SK-N-SH (cell line): Measurements from ENCODE around the gene CRTC1. TPM values are rescaled to one million over a fixed set of nuclear protein-coding genes. Genes with fewer than 3 reads are reported as not detected.

Source experiments
- CTCF ChIA-PET: fragments of 300-600, 350-600 bp; formaldehyde crosslinking; extraction: SDS; loops from one replicate; lab custom pipeline; 2021; lab: Yijun Ruan, JAX
- POLR2A ChIA-PET: fragments of 350-600 bp; sonication (Branson Sonifier 250); formaldehyde crosslinking; extraction: SDS; loops from one replicate; lab custom pipeline; 2020; ENCODE audit warnings: antibody characterized with exemption, inconsistent platforms; lab: Yijun Ruan, JAX
- DNase-seq: peaks from one replicate; pipeline ENCODE4 v3.0.0; 2012
- H2AFZ ChIP-seq: fragments of 200-600 bp; sonication (generic); 2 replicates; pipeline ENCODE4 v1.8.1; 2016; ENCODE audit warnings: antibody characterized with exemption, mild to moderate bottlenecking, low read depth
- H3F3A ChIP-seq: fragments of 200-600 bp; sonication (generic); replicated peaks from 2 replicates; pipeline ENCODE3; 2016; ENCODE audit warnings: antibody characterized with exemption, mild to moderate bottlenecking; ENCODE audit not compliant: insufficient read depth
- H3K27ac ChIP-seq, 2 experiments: fragments of 200-500 bp in 1 of 2; fragments of 200-600 bp in 1 of 2; sonication (Bioruptor generic) in 1 of 2; sonication (generic), shearing (Covaris generic) in 1 of 2; 2 replicates each; pipeline versions ENCODE4 v1.5.1 to v1.6.1; 2014 to 2016; ENCODE audit warnings: low read depth in 2 of 2, inconsistent platforms in 1 of 2, low read length in 1 of 2, mild to moderate bottlenecking in 1 of 2, mixed read lengths in 1 of 2
- H3K27me3 ChIP-seq: fragments of 200-600 bp; sonication (generic), shearing (Covaris generic); 2 replicates; pipeline ENCODE4 v1.6.1; 2016; ENCODE audit warnings: mixed run types; ENCODE audit not compliant: insufficient read depth
- H3K36me3 ChIP-seq, 2 experiments: fragments of 200-500 bp in 1 of 2; fragments of 200-600 bp in 1 of 2; sonication (Bioruptor generic) in 1 of 2; sonication (generic) in 1 of 2; replicated peaks in 1 of 2; 2 replicates each; pipeline versions ENCODE3 to v1.5.1; 2014 to 2016; ENCODE audit warnings: low read length in 1 of 2, mild to moderate bottlenecking in 1 of 2; ENCODE audit not compliant: insufficient read depth in 2 of 2, control insufficient read depth in 1 of 2
- H3K4me1 ChIP-seq, 2 experiments: fragments of 200-500 bp in 1 of 2; fragments of 200-600 bp in 1 of 2; sonication (Bioruptor generic) in 1 of 2; sonication (generic), shearing (Covaris generic) in 1 of 2; 2 replicates each; pipeline versions ENCODE4 v1.5.1 to v1.6.1; 2014 to 2016; ENCODE audit warnings: low read depth in 1 of 2, low read length in 1 of 2, mixed run types in 1 of 2; ENCODE audit not compliant: insufficient read depth in 2 of 2, control insufficient read depth in 1 of 2
- H3K4me2 ChIP-seq: fragments of 200-600 bp; sonication (generic), shearing (Covaris generic); 2 replicates; pipeline ENCODE4 v1.6.1; 2017; ENCODE audit warnings: mixed run types
- H3K4me3 ChIP-seq, 2 experiments: fragments of 200-500 bp in 1 of 2; fragments of 200-600 bp in 1 of 2; sonication (Bioruptor generic) in 1 of 2; sonication (generic), shearing (Covaris generic) in 1 of 2; 2 replicates each; pipeline versions ENCODE4 v1.5.1 to v1.8.1; 2014 to 2016; ENCODE audit warnings: low read depth in 2 of 2, inconsistent platforms in 1 of 2, low read length in 1 of 2, mild to moderate bottlenecking in 1 of 2, mixed read lengths in 1 of 2, moderate library complexity in 1 of 2
- H3K79me2 ChIP-seq: fragments of 200-600 bp; sonication (generic); 2 replicates; pipeline ENCODE4 v1.8.1; 2017; ENCODE audit warnings: mild to moderate bottlenecking; ENCODE audit not compliant: insufficient read depth
- H3K9ac ChIP-seq: fragments of 200-600 bp; sonication (generic); 2 replicates; pipeline ENCODE4 v1.6.1; 2017; ENCODE audit warnings: mixed run types
- H3K9me2 ChIP-seq: fragments of 200-600 bp; sonication (generic); 2 replicates; pipeline ENCODE4 v1.6.1; 2017; ENCODE audit warnings: mixed run types
- H3K9me3 ChIP-seq: fragments of 200-600 bp; sonication (generic); 2 replicates; pipeline ENCODE4 v1.6.1; 2017; ENCODE audit warnings: mixed run types, mild to moderate bottlenecking, moderate library complexity
- H4K20me1 ChIP-seq: fragments of 200-600 bp; sonication (generic); 2 replicates; pipeline ENCODE4 v1.6.1; 2017; ENCODE audit warnings: mild to moderate bottlenecking, mixed run types; ENCODE audit not compliant: insufficient read depth
- EZH2phosphoT487 ChIP-seq: fragments of 200-600 bp; sonication (generic); IDR thresholded peaks from 2 replicates; pipeline ENCODE4 v1.6.1; 2017; ENCODE audit warnings: low read depth, mixed run types, mild to moderate bottlenecking, antibody characterized with exemption, moderate library complexity, borderline replicate concordance
- FOXM1 ChIP-seq: IDR thresholded peaks from 2 replicates; pipeline ENCODE4 v1.4.0; 2012; ENCODE audit warnings: low read depth, mild to moderate bottlenecking
- MEF2A ChIP-seq: IDR thresholded peaks from 2 replicates; pipeline ENCODE4 v1.4.0; 2012; ENCODE audit warnings: low read depth, borderline replicate concordance
- POLR2AphosphoS5 ChIP-seq: IDR thresholded peaks from 2 replicates; pipeline ENCODE4 v1.6.1; 2012; ENCODE audit warnings: low read depth, low read length
- RFX5 ChIP-seq: IDR thresholded peaks from 2 replicates; pipeline ENCODE4 v1.6.1; 2012; ENCODE audit warnings: mild to moderate bottlenecking, improper control_type of control experiment, low read length
- TCF12 ChIP-seq: IDR thresholded peaks from 2 replicates; pipeline ENCODE4 v1.4.0; 2012
- WGBS: methylation state at CpG from one replicate; pipeline ENCODE4 v1.1.6; 2017; ENCODE audit warnings: low lambda C conversion rate; 5-methylcytosine and 5-hydroxymethylcytosine counted together
- polyA plus RNA-seq, 3 experiments: library from polyadenylated mRNA; depleted of rRNA; stranded (reverse); fragments of >200 nt; gene quantifications; 2 replicates each; pipeline ENCODE4 v1.2.3, GENCODE V29; 2012
- TF ChIP-seq, protein P1 (sequence below): fragments of 200-600 bp; sonication (generic); IDR thresholded peaks from 2 replicates; pipeline ENCODE4 v1.6.1; 2017; ENCODE audit warnings: antibody characterized with exemption, mild to moderate bottlenecking, moderate library complexity
- TF ChIP-seq, protein P2 (sequence below): IDR thresholded peaks from 2 replicates; pipeline ENCODE4; 2012

CRTC1 gene
- polyA plus RNA-seq, 1 of the 3 experiments (the other 2 are of a cell fraction), result 5.0 TPM

DNA sequence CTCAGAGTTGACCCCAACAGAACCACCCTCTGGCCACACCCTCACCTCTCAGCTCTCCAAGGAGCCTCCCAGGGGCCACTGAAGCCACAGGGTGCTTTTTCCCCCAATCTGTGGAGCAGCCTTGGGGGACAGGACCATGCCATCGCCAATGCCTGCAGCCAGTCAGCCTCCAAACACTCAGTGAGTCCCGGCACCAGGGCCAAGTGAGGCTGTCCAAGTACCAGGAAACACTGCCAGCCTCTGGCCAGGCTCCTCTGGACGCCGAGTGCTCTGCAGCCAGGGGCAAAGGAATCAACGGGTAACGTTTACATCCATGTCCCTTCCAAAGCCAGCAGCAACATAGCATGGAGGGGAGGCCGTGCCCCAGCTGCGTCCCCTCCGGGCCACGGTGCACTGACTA is 117.2 kb downstream of the CRTC1 start (continued):
- TF ChIP-seq, protein P1, sequence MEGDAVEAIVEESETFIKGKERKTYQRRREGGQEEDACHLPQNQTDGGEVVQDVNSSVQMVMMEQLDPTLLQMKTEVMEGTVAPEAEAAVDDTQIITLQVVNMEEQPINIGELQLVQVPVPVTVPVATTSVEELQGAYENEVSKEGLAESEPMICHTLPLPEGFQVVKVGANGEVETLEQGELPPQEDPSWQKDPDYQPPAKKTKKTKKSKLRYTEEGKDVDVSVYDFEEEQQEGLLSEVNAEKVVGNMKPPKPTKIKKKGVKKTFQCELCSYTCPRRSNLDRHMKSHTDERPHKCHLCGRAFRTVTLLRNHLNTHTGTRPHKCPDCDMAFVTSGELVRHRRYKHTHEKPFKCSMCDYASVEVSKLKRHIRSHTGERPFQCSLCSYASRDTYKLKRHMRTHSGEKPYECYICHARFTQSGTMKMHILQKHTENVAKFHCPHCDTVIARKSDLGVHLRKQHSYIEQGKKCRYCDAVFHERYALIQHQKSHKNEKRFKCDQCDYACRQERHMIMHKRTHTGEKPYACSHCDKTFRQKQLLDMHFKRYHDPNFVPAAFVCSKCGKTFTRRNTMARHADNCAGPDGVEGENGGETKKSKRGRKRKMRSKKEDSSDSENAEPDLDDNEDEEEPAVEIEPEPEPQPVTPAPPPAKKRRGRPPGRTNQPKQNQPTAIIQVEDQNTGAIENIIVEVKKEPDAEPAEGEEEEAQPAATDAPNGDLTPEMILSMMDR, result no peak

DNA sequence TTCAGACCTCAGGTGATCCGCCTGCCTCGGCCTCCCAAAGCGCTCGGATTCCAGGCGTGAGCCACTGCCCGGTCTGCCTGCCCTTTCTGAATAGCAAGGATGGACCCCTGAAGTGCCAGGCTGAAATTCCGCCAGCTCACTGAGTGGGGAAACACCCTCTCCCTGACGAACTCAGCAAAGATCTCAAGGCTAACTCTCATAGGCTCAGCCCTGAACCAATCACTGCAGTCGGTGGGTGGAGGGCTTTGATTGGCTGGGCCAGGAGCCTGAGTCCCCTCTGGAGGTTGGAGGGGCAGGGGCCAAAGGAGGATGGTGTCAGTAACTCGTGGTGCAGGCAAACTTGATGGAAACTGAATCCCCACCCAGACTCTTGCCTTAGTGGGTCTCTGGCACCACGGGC is 118.9 kb downstream of the CRTC1 start:
- WGBS, result 87% methylated on average over 8 of the region's 11 CpGs
- CTCF ChIA-PET, result interaction anchor here (2.6 kb wide), 1 partner anchor 45 kb away, joined by 8 read pairs; no protein-coding TSS in a partner anchor
- no peaks in the 10 kb centered on the region for H3K9me3 ChIP-seq
- no peak overlapping the region for H3K27ac ChIP-seq
- H4K20me1 ChIP-seq, result no peaks in the 10 kb centered on the region
- no peak overlapping the region for H3K4me2 ChIP-seq
- no peaks in the 10 kb centered on the region for H3K4me1 ChIP-seq
- H2AFZ ChIP-seq, result no peak overlapping the region
- no peaks in the 10 kb centered on the region for H3K79me2 ChIP-seq
- H3K9ac ChIP-seq, result no peak overlapping the region
- no peak overlapping the region for H3K4me3 ChIP-seq
- DNase-seq, result peak; percentile 51
- H3K9me2 ChIP-seq, result no peaks in the 10 kb centered on the region
- POLR2A ChIA-PET, result no interaction called here
- no peaks in the 10 kb centered on the region for H3F3A ChIP-seq
- H3K36me3 ChIP-seq, result no peaks in the 10 kb centered on the region
- no peak for TF ChIP-seq POLR2AphosphoS5
- TF ChIP-seq, all 33 proteins: peak for 0
- 0 out of 2 replicates have a peak, but pooled peaks cover 5% of the 10 kb centered on the region for H3K27me3 ChIP-seq

DNA sequence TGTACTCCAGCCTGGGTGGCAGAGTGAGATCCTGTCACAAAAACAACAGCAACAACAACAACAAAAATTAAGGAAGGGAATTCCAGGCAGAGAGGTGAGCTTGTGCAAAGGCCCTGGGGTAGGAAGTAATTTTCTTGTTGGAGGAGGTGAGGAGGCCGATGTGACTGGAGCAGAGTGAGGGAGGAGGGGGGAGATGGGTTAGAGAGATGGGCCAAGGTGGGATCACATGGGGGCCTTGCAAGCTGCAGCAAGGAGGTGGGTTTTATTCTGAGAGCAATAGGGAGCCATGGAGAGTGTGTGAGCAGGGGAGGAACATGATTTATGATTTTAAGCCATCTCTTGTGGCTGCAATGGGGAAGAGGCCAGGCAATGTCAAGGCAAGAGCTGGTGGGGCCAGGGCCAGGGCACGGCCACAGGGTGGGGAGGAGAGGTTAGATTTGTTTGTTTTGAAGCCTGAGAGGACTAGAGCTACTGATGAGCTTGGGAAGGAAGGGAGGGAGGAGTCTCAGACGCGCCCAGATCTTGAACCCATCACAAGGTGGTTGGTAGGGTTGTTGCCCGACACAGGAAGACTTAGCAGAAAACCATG is 120.2 kb downstream of the CRTC1 start:
- POLR2A ChIA-PET, result no interaction called here
- CTCF ChIA-PET, result interaction anchor here (1.0 to 1.2 kb wide), 2 partner anchors 44 to 352 kb away, joined by 3 to 4 read pairs; no protein-coding TSS in a partner anchor
- no peaks in the 10 kb centered on the region for H3K79me2 ChIP-seq

DNA sequence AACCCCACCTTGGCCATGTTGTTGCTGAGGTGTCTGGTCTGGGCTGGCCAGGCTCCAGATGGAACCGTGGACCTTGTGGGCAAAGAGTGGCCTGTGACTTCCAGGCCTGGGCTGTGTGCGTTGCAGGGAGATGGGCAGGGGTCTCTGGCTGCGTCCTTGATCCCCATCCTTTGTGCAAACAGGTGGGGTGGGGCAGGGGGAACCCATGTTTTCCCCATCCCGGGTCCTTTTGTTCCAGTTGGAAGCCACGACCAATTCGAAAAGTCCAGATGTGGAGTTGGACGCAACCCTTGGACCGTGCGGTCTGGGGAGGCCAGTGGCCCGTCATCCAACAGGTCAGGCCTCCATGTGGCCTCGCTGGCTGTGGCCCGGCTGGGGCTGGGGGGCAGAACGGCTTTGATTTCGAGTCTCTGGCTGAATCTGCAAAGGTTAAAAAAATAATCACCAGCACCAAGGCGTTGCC is 120.7 kb downstream of the CRTC1 start:
- no peaks in the 10 kb centered on the region for H3K9me3 ChIP-seq
- H3K4me3 ChIP-seq, result no peak overlapping the region
- no peak overlapping the region for H3K4me2 ChIP-seq
- no peaks in the 10 kb centered on the region for H4K20me1 ChIP-seq
- 0 out of 2 replicates have a peak, but pooled peaks cover 5% of the 10 kb centered on the region for H3K27me3 ChIP-seq
- CTCF ChIA-PET, result interaction anchor here (1.2 kb wide), 1 partner anchor 353 kb away, joined by 4 read pairs; no protein-coding TSS in a partner anchor
- no peaks in the 10 kb centered on the region for H3K79me2 ChIP-seq
- H3K9me2 ChIP-seq, result no peaks in the 10 kb centered on the region
- 91% methylated on average over 12 of the region's 15 CpGs for WGBS
- no peaks in the 10 kb centered on the region for H3K4me1 ChIP-seq
- H3K27ac ChIP-seq, result no peak overlapping the region
- no peaks in the 10 kb centered on the region for H3K36me3 ChIP-seq
- no peak overlapping the region for H3K9ac ChIP-seq
- no peak for TF ChIP-seq TCF12
- TF ChIP-seq RFX5, result no peak
- no peak for TF ChIP-seq EZH2phosphoT487
- TF ChIP-seq MEF2A, result no peak
- TF ChIP-seq, all 33 proteins: peak for 0
- no peaks in the 10 kb centered on the region for H3F3A ChIP-seq
- no peak for DNase-seq
- POLR2A ChIA-PET, result no interaction called here
- H2AFZ ChIP-seq, result no peak overlapping the region

More for the DNA sequence above, 120.2 kb downstream of the CRTC1 start:
- TF ChIP-seq FOXM1, result no peak
- TF ChIP-seq, protein P2, sequence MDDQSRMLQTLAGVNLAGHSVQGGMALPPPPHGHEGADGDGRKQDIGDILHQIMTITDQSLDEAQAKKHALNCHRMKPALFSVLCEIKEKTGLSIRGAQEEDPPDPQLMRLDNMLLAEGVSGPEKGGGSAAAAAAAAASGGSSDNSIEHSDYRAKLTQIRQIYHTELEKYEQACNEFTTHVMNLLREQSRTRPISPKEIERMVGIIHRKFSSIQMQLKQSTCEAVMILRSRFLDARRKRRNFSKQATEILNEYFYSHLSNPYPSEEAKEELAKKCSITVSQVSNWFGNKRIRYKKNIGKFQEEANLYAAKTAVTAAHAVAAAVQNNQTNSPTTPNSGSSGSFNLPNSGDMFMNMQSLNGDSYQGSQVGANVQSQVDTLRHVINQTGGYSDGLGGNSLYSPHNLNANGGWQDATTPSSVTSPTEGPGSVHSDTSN, result no peak
- Histone ChIP-seq H4K20me1 (no peaks in the 10 kb centered on the region), H3K9me2 (no peaks in the 10 kb centered on the region), H3K27me3 (0 out of 2 replicates have a peak, but pooled peaks cover 5% of the 10 kb centered on the region), H3K9me3 (no peaks in the 10 kb centered on the region), H3K4me2 (no peak overlapping the region), H3K4me1 (no peaks in the 10 kb centered on the region), H3K4me3 (no peak overlapping the region), H3K9ac (no peak overlapping the region), H2AFZ (no peak overlapping the region), H3F3A (no peaks in the 10 kb centered on the region), H3K36me3 (no peaks in the 10 kb centered on the region), H3K27ac (no peak overlapping the region)
- peak; percentile 12 for DNase-seq
- 70% methylated on average over 5 of the region's 5 CpGs for WGBS
